Cardiac fibroblast (primary cell): ENCODE data around the gene SYPL1.

Source experiments
- DNase-seq, 2 donors: peaks; one replicate each; pipeline versions ENCODE4 v3.0.0 to v3.0.0-alpha.2; 2010; ENCODE audit warnings: low read depth in 2 of 2
- H3K4me3 ChIP-seq, 2 donors: replicated peaks in 1 of 2; 1 replicate in 1 of 2; 2 replicates in 1 of 2; pipeline ENCODE4 v1.5.1; 2011; ENCODE audit warnings: low read depth in 2 of 2, low read length in 2 of 2, mild to moderate bottlenecking in 2 of 2, moderate library complexity in 1 of 2
- TF ChIP-seq, protein P1 (sequence below): IDR thresholded peaks from one replicate; pipeline ENCODE4 v1.5.1; 2011; ENCODE audit warnings: low read depth, mild to moderate bottlenecking, low read length, inconsistent platforms

SYPL1 gene

DNA sequence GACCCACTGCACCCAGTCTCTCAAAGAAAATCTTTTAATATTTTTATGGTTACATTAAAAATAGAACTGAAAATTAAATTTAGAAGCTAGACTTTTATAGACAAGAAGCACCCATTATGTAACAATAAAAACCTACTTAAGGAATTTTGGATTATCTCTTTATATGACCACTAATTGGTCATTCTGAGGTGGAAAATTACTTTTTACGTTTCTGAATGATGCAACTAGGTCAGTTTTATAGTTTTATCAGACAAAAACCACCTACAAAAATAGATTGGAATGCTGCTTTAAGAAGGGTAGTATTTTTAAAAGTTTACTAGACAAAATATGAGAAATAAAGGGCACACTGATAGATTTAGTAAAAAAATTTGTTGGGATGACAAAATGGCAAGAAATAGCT lies 16.5 kb downstream of the SYPL1 start:
- TF ChIP-seq, protein P1, sequence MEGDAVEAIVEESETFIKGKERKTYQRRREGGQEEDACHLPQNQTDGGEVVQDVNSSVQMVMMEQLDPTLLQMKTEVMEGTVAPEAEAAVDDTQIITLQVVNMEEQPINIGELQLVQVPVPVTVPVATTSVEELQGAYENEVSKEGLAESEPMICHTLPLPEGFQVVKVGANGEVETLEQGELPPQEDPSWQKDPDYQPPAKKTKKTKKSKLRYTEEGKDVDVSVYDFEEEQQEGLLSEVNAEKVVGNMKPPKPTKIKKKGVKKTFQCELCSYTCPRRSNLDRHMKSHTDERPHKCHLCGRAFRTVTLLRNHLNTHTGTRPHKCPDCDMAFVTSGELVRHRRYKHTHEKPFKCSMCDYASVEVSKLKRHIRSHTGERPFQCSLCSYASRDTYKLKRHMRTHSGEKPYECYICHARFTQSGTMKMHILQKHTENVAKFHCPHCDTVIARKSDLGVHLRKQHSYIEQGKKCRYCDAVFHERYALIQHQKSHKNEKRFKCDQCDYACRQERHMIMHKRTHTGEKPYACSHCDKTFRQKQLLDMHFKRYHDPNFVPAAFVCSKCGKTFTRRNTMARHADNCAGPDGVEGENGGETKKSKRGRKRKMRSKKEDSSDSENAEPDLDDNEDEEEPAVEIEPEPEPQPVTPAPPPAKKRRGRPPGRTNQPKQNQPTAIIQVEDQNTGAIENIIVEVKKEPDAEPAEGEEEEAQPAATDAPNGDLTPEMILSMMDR: no peak
- H3K4me3 ChIP-seq: no peak overlapping the region
- DNase-seq: no peak

DNA sequence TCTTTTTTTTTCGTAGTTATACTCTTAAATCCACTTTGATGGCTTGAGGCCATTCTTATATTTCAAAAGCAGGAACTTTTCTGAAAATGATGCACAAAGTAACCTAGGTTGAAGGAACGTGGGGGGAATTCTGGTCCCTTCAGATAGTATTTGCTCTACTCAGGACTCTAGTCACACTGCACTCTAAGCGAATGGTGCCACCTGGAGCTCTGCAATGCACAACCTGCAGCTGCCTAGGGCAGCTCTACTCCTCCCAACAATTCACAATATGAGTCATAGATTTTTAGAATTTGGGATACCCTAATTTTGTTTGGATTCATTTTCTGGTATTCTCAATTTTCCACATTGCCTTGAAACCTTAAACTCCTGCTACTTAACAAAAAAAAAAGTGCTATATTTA lies 17.3 kb downstream of the SYPL1 start:
- H3K4me3 ChIP-seq: no peak overlapping the region
- TF ChIP-seq, protein P1: no peak
- no peak for DNase-seq

DNA sequence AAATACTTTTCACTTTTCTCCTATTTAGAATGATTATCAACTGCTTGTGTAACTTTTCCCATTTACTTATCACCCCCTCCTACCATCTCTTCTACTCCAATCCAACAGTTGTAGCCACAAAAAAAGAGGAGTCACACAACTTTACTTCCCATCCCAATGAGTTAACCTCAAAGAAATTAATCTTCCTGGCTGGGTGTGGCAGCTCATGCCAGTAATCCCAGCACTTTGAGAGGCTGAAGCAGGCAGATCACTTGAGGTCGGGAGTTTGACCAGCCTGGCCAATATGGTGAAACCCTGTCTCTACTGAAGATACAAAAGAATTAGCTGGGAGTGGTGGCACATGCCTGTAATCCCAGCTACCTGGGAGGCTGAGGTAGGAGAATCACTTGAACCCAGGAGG lies 19.9 kb downstream of the SYPL1 start:
- no peak for DNase-seq
- no peak overlapping the region for H3K4me3 ChIP-seq
- TF ChIP-seq, protein P1: no peak

DNA sequence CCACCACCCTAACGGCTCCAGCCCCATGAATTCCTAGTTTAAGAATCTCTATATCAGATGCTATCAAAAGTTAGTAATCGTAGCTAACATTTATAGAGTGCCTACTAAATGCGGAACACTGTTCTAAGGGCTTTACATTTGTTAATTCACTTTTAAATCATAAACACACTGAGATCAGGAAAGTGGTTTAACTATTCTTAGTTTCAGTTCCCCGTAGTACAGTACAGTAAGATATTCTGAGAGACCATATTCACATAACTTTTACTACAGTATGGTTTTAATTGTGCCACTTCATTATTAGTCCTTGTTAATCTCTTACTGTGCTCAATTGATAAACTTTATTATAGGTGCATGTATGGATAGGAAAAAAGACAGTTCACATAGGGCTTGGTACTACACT lies 22.5 kb downstream of the SYPL1 start:
- DNase-seq: no peak
- TF ChIP-seq, protein P1: no peak
- H3K4me3 ChIP-seq: no peak overlapping the region

DNA sequence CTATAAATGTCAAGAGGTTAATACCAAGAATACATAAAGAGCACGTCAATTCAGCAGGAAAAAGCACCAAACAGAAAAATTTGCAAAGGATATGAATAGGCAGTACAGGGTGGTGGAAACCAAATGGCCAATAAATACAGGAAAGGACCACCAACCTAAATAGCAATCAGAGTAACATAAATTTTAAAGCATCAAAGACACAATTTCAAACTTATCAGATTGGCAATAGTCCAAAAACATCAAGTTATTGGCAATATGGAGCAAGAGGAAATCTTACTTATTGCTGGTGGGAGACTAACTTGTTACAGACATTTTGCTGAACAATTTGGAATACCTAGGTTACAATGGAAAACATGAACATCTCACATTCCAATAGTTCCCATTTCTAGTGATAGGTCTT lies 24.1 kb downstream of the SYPL1 start:
- TF ChIP-seq, protein P1: no peak
- DNase-seq: no peak
- H3K4me3 ChIP-seq: no peak overlapping the region

DNA sequence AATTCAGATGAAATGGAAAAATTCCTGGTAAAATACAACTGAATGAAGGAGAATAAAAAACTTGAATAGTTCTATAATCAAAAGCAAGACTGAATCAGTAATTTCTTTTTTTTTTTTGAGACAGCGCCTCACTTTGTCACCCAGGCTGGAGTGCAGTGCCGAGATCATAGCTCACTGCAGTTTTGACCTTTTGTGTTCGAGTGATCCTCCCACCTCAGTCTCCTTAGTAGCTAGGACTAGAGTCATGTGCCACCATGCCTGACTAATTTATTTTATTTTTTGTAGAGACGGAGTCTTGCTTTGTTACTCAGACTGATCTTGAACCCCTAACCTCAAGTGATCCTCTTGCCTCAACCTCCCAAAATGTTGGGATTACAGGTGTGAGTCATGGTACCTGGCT lies 26.1 kb downstream of the SYPL1 start:
- no peak overlapping the region for H3K4me3 ChIP-seq
- no peak for DNase-seq
- TF ChIP-seq, protein P1: no peak

DNA sequence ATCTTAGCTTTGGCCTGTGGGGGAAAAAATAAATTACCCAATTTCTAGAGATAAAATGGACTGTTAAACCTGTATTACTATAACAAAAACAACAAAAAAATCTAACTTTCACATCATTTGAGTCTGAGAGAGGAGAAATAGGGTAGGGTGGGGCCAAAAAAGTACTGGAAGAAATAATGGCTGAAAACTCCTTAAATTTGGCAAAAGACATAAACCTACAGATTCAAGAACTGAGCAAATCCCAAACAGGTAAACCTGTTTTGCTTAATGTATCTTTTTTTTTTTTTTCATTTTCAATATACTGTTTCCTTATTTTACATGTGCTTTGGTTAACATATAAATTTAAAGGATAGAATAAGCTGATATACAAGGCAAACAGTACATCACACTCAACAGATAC lies 27.1 kb downstream of the SYPL1 start:
- TF ChIP-seq, protein P1: no peak
- H3K4me3 ChIP-seq: no peak overlapping the region
- DNase-seq: no peak
